Colonic mucosa (tissue), 4 donors: ENCODE results near the gene RNF14. TPM values are rescaled to one million over a fixed set of nuclear protein-coding genes. Genes with fewer than 3 reads are reported as not detected.

Source experiments
- DNase-seq: peaks from one replicate; pipeline ENCODE4 v3.0.0-alpha.2; 2020
- H3K27ac ChIP-seq: fragments of 200-600 bp; one replicate; pipeline ENCODE4 v1.8.0; 2021
- H3K27me3 ChIP-seq: fragments of 200-600 bp; one replicate; pipeline ENCODE4 v1.8.0; 2021
- H3K36me3 ChIP-seq: fragments of 200-600 bp; one replicate; pipeline ENCODE4 v1.8.0; 2021
- H3K4me1 ChIP-seq: fragments of 200-600 bp; one replicate; pipeline ENCODE4 v1.8.0; 2021; ENCODE audit warnings: mild to moderate bottlenecking
- H3K4me3 ChIP-seq: fragments of 200-600 bp; one replicate; pipeline ENCODE4 v1.8.0; 2021
- H3K9ac ChIP-seq, 2 donors: one replicate each; pipeline ENCODE4 v1.7.0; 2013; ENCODE audit warnings: control low read depth in 2 of 2, low read depth in 2 of 2, low read length in 2 of 2
- H3K9me3 ChIP-seq: fragments of 200-600 bp; one replicate; pipeline ENCODE4 v1.8.0; 2021
- CTCF ChIP-seq: fragments of 200-600 bp; IDR thresholded peaks from one replicate; pipeline ENCODE4 v1.8.0; 2022; ENCODE audit warnings: antibody characterized with exemption, mild to moderate bottlenecking
- intact Hi-C: fragments of 100-400 bp; cut with DNase I; formaldehyde crosslinking; loops from one replicate; pipeline ENCODE4 v1.14.1; 2022
- total RNA-seq, 2 donors: library from RNA; stranded (reverse); fragmentation: NEBNext Ultra II Directional in 1 of 2; extraction: Animal tissue kit (Norgen Biotek cat#: 25700) in 1 of 2; gene quantifications; one replicate each; pipeline ENCODE4 v1.2.1, GENCODE V29; 2021
- donor health status: healthy.
- donor health status: DM: no; HTN: no; CAD: no.
- donor health status: DM: no; HTN: no; CAD: no.

RNF14 gene
- total RNA-seq, 2 donors from 2014 or later = 49.4 to 69.8 TPM

- Histone ChIP-seq H3K4me1 (no peaks in the 10 kb centered on the region), H3K4me3 (no peak overlapping the region), H3K27me3 (no peaks in the 10 kb centered on the region), H3K9me3 (no peaks in the 10 kb centered on the region), H3K9ac (no peak overlapping the region), H3K27ac (no peak overlapping the region), H3K36me3 (peaks cover 4% of the 10 kb centered on the region)
- no peak for DNase-seq
- TF ChIP-seq CTCF = no peak
- intact Hi-C loops = no loop called here
Observed at GRCh38 chr5:141986072-141986471, 17.2 kb downstream of the RNF14 start.

- H3K9me3 ChIP-seq = no peaks in the 10 kb centered on the region
- H3K4me3 ChIP-seq = no peak overlapping the region
- H3K9ac ChIP-seq = no peak overlapping the region
- no peak overlapping the region for H3K27ac ChIP-seq
- no peak for TF ChIP-seq CTCF
- DNase-seq = no peak
- H3K27me3 ChIP-seq = no peaks in the 10 kb centered on the region
- H3K36me3 ChIP-seq = peaks cover 4% of the 10 kb centered on the region
- intact Hi-C loops = loop anchor here (5.0 kb wide), 1 partner anchor 158 kb away; no protein-coding TSS in a partner anchor
- H3K4me1 ChIP-seq = no peaks in the 10 kb centered on the region
Observed at GRCh38 chr5:141989720-141990119, 20.8 kb downstream of the RNF14 start.

- intact Hi-C loops = loop anchor here (5.0 kb wide), 1 partner anchor 155 kb away; no protein-coding TSS in a partner anchor
- Histone ChIP-seq H3K4me1 (no peaks in the 10 kb centered on the region), H3K9ac (no peak overlapping the region), H3K36me3 (peaks cover 4% of the 10 kb centered on the region), H3K4me3 (no peak overlapping the region), H3K27ac (no peak overlapping the region), H3K27me3 (no peaks in the 10 kb centered on the region), H3K9me3 (no peaks in the 10 kb centered on the region)
- TF ChIP-seq CTCF = peak; percentile 66
- DNase-seq = peak; percentile 79
Observed at GRCh38 chr5:141992349-141992963, 23.6 kb downstream of the RNF14 start.

- Histone ChIP-seq H3K9ac (no peak overlapping the region), H3K36me3 (peaks cover 4% of the 10 kb centered on the region), H3K27ac (no peak overlapping the region), H3K4me1 (no peaks in the 10 kb centered on the region), H3K9me3 (no peaks in the 10 kb centered on the region), H3K4me3 (no peak overlapping the region), H3K27me3 (no peaks in the 10 kb centered on the region)
- no peak for TF ChIP-seq CTCF
- no peak for DNase-seq
- intact Hi-C loops = loop anchor here (5.0 kb wide), 1 partner anchor 153 kb away; no protein-coding TSS in a partner anchor
Observed at GRCh38 chr5:141994511-141995136, 25.7 kb downstream of the RNF14 start.

- Histone ChIP-seq H3K9me3 (no peaks in the 10 kb centered on the region), H3K9ac (no peak overlapping the region), H3K36me3 (peaks cover 4% of the 10 kb centered on the region), H3K27me3 (no peaks in the 10 kb centered on the region), H3K4me3 (no peak overlapping the region), H3K27ac (no peak overlapping the region), H3K4me1 (no peaks in the 10 kb centered on the region)
- no peak for TF ChIP-seq CTCF
- no peak for DNase-seq
- intact Hi-C loops = no loop called here
Observed at GRCh38 chr5:141995656-141996055, 26.8 kb downstream of the RNF14 start.
